Measurements from ENCODE around the gene VAT1. TPM values are rescaled to one million over a fixed set of nuclear protein-coding genes. Genes with fewer than 3 reads are reported as not detected.

The VAT1 gene
- total RNA-seq, 1 experiment from 2014 or later, result 262 TPM

DNA sequence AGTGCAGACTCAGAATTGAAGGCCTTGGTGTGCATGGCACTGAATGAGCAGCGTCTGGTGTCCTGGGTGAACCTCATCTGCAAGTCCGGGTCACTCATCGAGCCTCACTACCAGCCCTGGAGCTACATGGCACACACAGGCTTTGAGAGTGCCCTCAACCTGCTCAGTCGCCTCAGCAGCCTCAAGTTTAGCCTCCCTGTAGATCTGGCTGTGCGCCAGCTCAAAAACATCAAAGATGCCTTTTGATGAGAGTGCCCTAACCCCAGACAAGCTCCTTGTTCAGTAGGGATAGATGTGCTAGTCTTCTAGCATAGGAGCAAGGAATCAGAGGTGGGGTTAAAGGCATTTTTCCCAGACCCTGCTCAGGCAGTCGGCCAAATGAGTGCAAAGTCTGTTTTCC lies 30.7 kb downstream of the VAT1 start:
- no peak overlapping the region for H3K4ac ChIP-seq (ENCODE audit: low read depth, low read length)
- no peak overlapping the region for H2BK5ac ChIP-seq (ENCODE audit: insufficient read length, low read length)
- H3K27ac Mint-ChIP-seq, result no peak overlapping the region
- H3K9ac ChIP-seq (ENCODE audit: extremely low read depth, insufficient read length, low read length), result no peak overlapping the region
- H4K8ac ChIP-seq (replicated peaks; ENCODE audit: insufficient read length, low read depth, low read length), result no peak overlapping the region
- no peaks in the 10 kb centered on the region for H3K79me2 ChIP-seq (ENCODE audit: insufficient read depth, low read length)
- WGBS (ENCODE audit: extremely low coverage, insufficient read length, low lambda C conversion rate), result no CpG with 5 or more reads among the region's 6 CpGs
- H3K9me3 Mint-ChIP-seq, result no peaks in the 10 kb centered on the region
- no peaks in the 10 kb centered on the region for H3K27me3 Mint-ChIP-seq (ENCODE audit: low read depth)
- H2BK120ac ChIP-seq (ENCODE audit: low read depth, low read length, poor library complexity, severe bottlenecking), result no peak overlapping the region
- no peak overlapping the region for H3K4me2 ChIP-seq (ENCODE audit: insufficient read depth, insufficient read length, low read length)
- no peaks in the 10 kb centered on the region for H3K4me1 Mint-ChIP-seq
- no peak overlapping the region for H4K5ac ChIP-seq (ENCODE audit: insufficient read length, low read depth, low read length)
- H3K27me3 ChIP-seq (ENCODE audit: insufficient read depth, low read length), result no peaks in the 10 kb centered on the region
- H4K20me1 ChIP-seq (ENCODE audit: control insufficient read depth, insufficient read depth, insufficient read length), result no peaks in the 10 kb centered on the region
- H3T11ph ChIP-seq (ENCODE audit: low read length), result no peak overlapping the region
- no peaks in the 10 kb centered on the region for H3K79me1 ChIP-seq (ENCODE audit: insufficient read depth, low read depth, low read length, poor library complexity, severe bottlenecking)
- no peak overlapping the region for H2BK12ac ChIP-seq (ENCODE audit: insufficient read length, low read depth, low read length)
- no peak overlapping the region for H4K91ac ChIP-seq (ENCODE audit: insufficient read length, low read depth, low read length)
- no peak overlapping the region for H3K56ac ChIP-seq (ENCODE audit: insufficient read length, low read depth, low read length)
- H3K36me3 Mint-ChIP-seq (ENCODE audit: insufficient read depth in 1 of 3, low read depth in 3 of 3), result peaks cover 27 to 70% (median 63%) of the 10 kb centered on the region in 3 experiments; a peak in 6 of 7 replicates
- no peak for DNase-seq
- no peak overlapping the region for H3K4me3 Mint-ChIP-seq
- H3K23me2 ChIP-seq (ENCODE audit: insufficient read length, low read depth, low read length, poor library complexity, severe bottlenecking), result no peaks in the 10 kb centered on the region
- H2AFZ ChIP-seq (ENCODE audit: low read length), result no peak overlapping the region
- no peak overlapping the region for H2AK5ac ChIP-seq (ENCODE audit: insufficient read length, low read length)
- no peak overlapping the region for H2BK20ac ChIP-seq (ENCODE audit: low read depth, low read length, poor library complexity, severe bottlenecking)
- H2BK15ac ChIP-seq (ENCODE audit: low read depth, low read length), result no peak overlapping the region
- no peak overlapping the region for H3K18ac ChIP-seq (ENCODE audit: insufficient read length, low read depth, low read length)
- no peaks in the 10 kb centered on the region for H3K9me3 ChIP-seq (ENCODE audit: control insufficient read depth, low read depth, low read length)
- TF ChIP-seq, protein P1, sequence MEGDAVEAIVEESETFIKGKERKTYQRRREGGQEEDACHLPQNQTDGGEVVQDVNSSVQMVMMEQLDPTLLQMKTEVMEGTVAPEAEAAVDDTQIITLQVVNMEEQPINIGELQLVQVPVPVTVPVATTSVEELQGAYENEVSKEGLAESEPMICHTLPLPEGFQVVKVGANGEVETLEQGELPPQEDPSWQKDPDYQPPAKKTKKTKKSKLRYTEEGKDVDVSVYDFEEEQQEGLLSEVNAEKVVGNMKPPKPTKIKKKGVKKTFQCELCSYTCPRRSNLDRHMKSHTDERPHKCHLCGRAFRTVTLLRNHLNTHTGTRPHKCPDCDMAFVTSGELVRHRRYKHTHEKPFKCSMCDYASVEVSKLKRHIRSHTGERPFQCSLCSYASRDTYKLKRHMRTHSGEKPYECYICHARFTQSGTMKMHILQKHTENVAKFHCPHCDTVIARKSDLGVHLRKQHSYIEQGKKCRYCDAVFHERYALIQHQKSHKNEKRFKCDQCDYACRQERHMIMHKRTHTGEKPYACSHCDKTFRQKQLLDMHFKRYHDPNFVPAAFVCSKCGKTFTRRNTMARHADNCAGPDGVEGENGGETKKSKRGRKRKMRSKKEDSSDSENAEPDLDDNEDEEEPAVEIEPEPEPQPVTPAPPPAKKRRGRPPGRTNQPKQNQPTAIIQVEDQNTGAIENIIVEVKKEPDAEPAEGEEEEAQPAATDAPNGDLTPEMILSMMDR (conservative IDR thresholded peaks at IDR 0.05), result no peak
- H3K4me1 ChIP-seq (ENCODE audit: insufficient read depth, low read length), result no peaks in the 10 kb centered on the region
- no peak overlapping the region for H3K27ac ChIP-seq (ENCODE audit: insufficient read length, low read depth, low read length)
- no peak overlapping the region for H3K23ac ChIP-seq (ENCODE audit: insufficient read length, low read depth, low read length)
- H3K14ac ChIP-seq (ENCODE audit: insufficient read depth, low read length), result no peak overlapping the region

Measured in H9 (cell line).